Measurements from ENCODE around the gene GSK3B.

DNA sequence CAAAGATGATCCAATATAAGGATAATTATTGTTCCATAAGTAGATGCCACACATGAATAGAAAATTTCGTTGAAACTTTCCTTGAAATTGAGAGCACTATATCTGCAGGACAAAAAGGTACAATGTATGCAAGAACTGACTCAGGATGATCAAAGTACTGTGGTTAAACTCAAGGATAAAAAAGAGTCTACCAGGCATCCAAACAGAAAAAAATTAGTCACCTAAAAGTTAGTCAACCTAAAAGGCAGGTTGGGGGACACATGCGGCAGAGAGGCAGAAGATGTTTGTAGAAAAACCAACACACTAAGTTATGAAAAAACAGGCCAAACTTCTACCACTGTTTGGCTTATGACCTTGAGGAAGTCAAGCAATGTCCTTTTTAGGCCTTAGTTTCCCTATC lies 68.7 kb downstream of the GSK3B start:
- TF ChIP-seq, protein P1, sequence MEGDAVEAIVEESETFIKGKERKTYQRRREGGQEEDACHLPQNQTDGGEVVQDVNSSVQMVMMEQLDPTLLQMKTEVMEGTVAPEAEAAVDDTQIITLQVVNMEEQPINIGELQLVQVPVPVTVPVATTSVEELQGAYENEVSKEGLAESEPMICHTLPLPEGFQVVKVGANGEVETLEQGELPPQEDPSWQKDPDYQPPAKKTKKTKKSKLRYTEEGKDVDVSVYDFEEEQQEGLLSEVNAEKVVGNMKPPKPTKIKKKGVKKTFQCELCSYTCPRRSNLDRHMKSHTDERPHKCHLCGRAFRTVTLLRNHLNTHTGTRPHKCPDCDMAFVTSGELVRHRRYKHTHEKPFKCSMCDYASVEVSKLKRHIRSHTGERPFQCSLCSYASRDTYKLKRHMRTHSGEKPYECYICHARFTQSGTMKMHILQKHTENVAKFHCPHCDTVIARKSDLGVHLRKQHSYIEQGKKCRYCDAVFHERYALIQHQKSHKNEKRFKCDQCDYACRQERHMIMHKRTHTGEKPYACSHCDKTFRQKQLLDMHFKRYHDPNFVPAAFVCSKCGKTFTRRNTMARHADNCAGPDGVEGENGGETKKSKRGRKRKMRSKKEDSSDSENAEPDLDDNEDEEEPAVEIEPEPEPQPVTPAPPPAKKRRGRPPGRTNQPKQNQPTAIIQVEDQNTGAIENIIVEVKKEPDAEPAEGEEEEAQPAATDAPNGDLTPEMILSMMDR (IDR thresholded peaks at IDR 0.05): no peak
- TF ChIP-seq POLR2A (IDR thresholded peaks at IDR 0.05): no peak
